DOHH2 (cell line): ENCODE data around the gene AVPR2.

Experiments
- EZH2phosphoT487 ChIP-seq: fragments of 200-600 bp; sonication (generic); IDR thresholded peaks from 2 replicates; pipeline ENCODE4 v1.6.1; 2017; ENCODE audit warnings: borderline replicate concordance, mild to moderate bottlenecking, antibody characterized with exemption, low read length, moderate library complexity, mixed read lengths
- TF ChIP-seq, protein P1 (sequence below): fragments of 200-600 bp; sonication (generic); IDR thresholded peaks from one replicate; pipeline ENCODE4 v1.5.1; 2014; ENCODE audit warnings: antibody characterized with exemption, mild to moderate bottlenecking, low read depth, low read length; ENCODE audit not compliant: poor library complexity, severe bottlenecking

DNA sequence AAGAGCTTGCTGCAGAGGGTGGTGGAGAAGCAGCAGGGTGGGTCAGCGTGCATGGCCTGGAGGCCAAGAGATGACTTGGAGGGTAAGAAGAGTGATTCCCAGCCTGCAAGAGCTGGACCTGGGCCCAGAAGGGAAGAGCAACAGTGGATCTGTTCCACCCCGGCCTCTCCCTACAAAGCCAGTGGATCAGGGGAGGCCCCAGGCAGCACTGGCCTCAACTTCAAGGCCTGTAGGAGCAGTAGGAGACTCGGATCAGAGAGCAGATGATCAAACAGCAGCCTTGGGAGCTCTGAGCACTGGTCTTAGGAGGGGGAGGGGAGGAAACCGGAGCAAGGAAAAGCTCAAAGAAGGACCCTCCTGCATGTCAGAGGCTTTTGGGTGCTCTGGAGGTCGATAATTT is 26.1 kb upstream of the AVPR2 start:
- TF ChIP-seq, protein P1, sequence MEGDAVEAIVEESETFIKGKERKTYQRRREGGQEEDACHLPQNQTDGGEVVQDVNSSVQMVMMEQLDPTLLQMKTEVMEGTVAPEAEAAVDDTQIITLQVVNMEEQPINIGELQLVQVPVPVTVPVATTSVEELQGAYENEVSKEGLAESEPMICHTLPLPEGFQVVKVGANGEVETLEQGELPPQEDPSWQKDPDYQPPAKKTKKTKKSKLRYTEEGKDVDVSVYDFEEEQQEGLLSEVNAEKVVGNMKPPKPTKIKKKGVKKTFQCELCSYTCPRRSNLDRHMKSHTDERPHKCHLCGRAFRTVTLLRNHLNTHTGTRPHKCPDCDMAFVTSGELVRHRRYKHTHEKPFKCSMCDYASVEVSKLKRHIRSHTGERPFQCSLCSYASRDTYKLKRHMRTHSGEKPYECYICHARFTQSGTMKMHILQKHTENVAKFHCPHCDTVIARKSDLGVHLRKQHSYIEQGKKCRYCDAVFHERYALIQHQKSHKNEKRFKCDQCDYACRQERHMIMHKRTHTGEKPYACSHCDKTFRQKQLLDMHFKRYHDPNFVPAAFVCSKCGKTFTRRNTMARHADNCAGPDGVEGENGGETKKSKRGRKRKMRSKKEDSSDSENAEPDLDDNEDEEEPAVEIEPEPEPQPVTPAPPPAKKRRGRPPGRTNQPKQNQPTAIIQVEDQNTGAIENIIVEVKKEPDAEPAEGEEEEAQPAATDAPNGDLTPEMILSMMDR: no peak
- TF ChIP-seq EZH2phosphoT487: no peak
